GM12872 (cell line): Measurements from ENCODE around the gene ACSM3.

ENCODE experiments used
- CTCF ChIP-seq: IDR thresholded peaks from 3 replicates; pipeline ENCODE4 v1.5.1; 2011; ENCODE audit warnings: low read depth, mild to moderate bottlenecking, low read length, moderate library complexity; ENCODE audit not compliant: insufficient read depth

ACSM3 gene

GRCh38 chr16:20830372-20830771, 66.6 kb downstream of the ACSM3 start:
- TF ChIP-seq CTCF: no peak

DNA sequence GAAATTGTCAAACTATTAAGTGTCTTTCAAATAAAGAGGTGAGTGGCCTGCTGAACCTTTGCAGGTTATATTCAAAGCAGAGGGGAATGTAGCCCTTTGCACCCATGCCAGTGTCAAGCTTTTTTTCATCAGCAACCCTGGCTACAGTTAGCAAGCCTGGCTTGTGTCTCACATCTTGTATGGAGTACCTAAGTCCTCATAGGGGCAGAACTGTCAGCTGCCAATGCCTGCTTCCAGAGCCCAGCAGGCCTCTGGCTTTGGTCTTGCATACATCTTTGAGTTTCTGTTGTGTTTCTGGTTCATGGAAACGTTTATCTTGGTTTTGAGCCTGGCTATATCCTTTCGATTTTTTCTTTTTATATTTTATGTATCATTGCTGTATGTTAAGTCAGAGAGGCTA, 69.3 kb downstream of the ACSM3 start:
- TF ChIP-seq CTCF: no peak

- TF ChIP-seq CTCF: no peak
These were observed 74.4 kb downstream of the ACSM3 start for GRCh38 chr16:20838240-20838639.

DNA sequence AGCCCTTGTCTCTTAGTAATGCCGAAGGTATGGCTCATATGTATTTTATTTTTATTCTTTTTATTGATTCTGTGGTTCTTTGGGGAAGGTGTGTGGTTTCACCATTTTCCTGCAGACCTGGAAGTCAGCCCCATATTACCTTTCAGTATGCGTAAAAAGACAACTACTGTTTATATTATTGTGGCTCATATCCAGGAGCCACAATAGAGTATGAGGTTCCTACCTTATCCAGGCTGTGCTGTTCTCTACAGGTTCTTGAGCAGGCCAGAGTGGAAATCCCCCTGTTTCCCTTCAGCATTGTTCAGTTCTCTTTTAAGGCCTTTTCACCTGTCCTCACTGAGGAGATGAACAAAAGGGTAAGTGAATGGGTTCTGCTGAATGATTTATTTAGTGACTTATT, 75.7 kb downstream of the ACSM3 start:
- no peak for TF ChIP-seq CTCF

GRCh38 chr16:20844054-20844453, 80.2 kb downstream of the ACSM3 start:
- TF ChIP-seq CTCF: no peak

GRCh38 chr16:20844588-20844987, 80.8 kb downstream of the ACSM3 start:
- no peak for TF ChIP-seq CTCF

- TF ChIP-seq CTCF: no peak
These were observed 82.2 kb downstream of the ACSM3 start for GRCh38 chr16:20846030-20846429.

DNA sequence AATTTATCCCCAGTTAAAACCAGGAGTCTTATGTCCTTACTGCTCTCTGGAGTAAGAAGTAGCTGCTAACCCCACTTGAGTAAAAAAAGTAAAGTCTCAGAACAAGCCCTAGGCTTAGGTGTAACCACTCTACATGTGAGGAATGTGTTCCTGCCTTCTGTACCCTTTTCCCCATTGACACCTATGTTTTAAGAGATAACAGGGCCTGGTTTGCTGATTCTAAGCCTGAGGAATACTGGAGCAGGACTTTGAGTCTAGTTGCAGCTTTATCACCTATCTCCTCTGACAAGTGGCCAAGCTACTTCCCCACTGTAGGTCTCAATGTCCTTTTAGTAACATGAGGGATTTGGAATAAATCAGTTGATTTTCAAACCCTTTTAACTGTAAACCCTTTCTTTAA, 82.7 kb downstream of the ACSM3 start:
- TF ChIP-seq CTCF: no peak
